ENCODE data around the gene OR5T2.

DNA sequence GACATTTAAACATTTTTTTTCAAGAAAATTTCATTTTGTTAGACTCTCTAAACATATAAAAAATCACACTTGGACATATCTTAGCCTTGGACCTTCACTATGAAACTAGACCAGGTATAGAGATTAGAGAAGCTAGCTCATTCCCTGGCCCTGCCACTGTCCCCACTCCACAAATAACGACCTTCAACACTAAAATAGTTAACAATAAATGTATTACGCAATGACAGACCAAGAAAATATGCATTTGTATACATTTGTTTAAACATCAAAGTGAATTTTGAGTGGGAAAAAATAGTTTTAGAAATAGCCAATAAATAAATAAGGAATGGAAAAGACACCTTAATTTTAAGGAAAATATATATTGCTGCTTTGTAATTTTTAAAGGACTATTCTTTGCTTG is 36.7 kb downstream of the OR5T2 start:
- TF ChIP-seq CTCF (conservative IDR thresholded peaks at IDR 0.05; ENCODE audit: low read depth, low read length) (no peak), EZH2 (IDR thresholded peaks at IDR 0.05; ENCODE audit: low read length, unreplicated experiment) (no peak)
